Left colon (tissue), 2 donors: ENCODE measurements around the gene RNF148. TPM values are rescaled to one million over a fixed set of nuclear protein-coding genes. Genes with fewer than 3 reads are reported as not detected.
A peak's percentile ranks its signal among the peaks of the same experiment; 100 is the strongest.

Experiments
- ATAC-seq: fragments of 200-7000 bp; cut with Tn5 transposase; one replicate; pipeline ENCODE4 v1.9.1; 2020; ENCODE audit warnings: mild to moderate bottlenecking, moderate library complexity
- DNase-seq, 2 donors: peaks; one replicate each; pipeline ENCODE4 v3.0.0-alpha.2; 2020
- intact Hi-C, 2 donors: fragments of 100-400 bp; cut with DNase I in 1 of 2; cut with micrococcal nuclease in 1 of 2; formaldehyde crosslinking; loops; one replicate each; pipeline versions ENCODE4 v1.11.2 to v1.14.0; 2022; cut with DNase I, micrococcal nuclease
- long read RNA-seq: library from polyadenylated mRNA; unstranded; transcript quantifications from one replicate; pipeline ENCODE4 v2.0.0, GENCODE V29; 2021
- total RNA-seq, 2 donors: library from RNA; stranded (reverse); fragmentation: NEBNext Ultra II Directional; extraction: Animal tissue kit (Norgen Biotek cat#: 25700); gene quantifications; one replicate each; pipeline ENCODE4 v1.2.1, GENCODE V29; 2021
- donor health status: DM: no; HTN: no; CAD: no.
- donor health status: DM: yes; HTN: yes; CAD: no.

The RNF148 gene, protein sequence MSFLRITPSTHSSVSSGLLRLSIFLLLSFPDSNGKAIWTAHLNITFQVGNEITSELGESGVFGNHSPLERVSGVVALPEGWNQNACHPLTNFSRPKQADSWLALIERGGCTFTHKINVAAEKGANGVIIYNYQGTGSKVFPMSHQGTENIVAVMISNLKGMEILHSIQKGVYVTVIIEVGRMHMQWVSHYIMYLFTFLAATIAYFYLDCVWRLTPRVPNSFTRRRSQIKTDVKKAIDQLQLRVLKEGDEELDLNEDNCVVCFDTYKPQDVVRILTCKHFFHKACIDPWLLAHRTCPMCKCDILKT
- total RNA-seq, result 1 to 10 TPM in 1 of 2 donors, under 1 TPM in 1; 0.25 to 1.0 TPM
- long read RNA-seq, result 0 reads

DNA sequence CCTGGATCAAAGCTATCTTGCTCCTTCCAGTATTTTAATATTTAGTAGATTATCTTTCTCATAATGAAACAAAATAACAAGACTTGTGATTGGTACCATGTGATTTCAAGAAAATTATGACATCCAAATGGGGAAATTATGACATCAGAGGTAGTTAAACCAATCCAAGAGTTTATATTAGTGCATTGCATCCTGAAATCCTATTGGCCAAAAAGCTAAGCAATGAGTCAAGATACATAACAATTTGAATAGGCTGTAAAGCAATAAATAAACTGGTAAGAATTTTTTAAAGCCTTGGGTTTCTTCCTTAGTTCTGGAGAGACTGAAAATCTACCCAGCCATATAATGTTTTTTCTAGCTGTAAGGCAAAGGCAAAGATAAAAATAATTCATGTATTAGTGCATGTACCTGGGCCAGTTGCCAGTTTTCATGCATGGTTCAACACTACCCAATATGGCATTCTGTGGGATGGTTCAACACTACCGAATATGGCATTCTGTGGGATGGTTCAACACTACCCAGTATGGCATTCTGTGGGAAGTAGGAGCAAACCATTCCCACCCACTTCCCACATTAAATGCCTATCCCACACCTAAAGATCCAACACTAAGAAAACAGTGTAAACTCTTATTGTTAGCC lies at the start of gene RNF148:
TSS of gene RNF148 (minus strand) at position 51 of the 639 bp plus-strand sequence. CDS start 172 bp downstream, outside the sequence.
- intact Hi-C loops, result no loop called here
- ATAC-seq (no peak), DNase-seq (no peak)

DNA sequence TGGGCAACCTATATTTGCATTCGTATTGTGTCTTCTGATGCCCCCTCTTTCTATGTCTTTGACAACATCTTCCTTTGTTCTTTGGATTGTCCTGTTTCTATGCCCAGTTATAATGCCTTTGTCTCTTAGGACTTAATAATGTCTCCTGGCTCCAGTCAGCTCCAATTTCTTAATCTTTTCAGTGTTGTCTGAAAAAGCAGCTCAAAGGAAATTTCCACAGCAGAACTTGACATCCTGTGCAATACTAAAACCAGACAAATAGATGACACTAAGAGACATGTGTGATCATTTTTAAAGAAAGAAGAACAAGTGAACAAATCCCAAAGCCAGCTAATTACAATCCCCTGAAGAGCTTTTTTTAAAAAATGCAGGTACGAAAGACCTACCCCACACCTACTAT lies 47.7 kb upstream of the RNF148 start:
- no peak for DNase-seq
- ATAC-seq, result no peak
- intact Hi-C loops, result no loop called here

DNA sequence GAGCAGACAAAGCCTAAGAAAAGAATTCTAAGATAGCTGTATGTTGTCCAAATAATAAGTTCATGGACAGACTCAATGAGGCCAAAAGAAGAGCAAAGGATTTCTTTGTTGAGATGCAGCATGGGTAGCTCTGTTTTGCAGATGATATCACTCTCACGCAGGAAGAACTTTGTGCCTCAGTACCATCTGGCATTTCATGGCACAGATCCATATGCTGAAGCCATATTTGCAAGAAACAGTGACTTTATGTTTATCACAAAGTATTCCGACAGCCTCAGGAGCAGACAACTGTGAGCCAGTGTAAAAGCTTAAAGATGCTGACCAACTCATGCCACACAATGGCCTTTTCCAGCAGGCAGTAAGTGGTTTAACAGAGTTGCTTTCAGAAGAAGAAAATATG lies 45.5 kb upstream of the RNF148 start:
- ATAC-seq (no peak), DNase-seq (no peak)
- intact Hi-C loops, result no loop called here

DNA sequence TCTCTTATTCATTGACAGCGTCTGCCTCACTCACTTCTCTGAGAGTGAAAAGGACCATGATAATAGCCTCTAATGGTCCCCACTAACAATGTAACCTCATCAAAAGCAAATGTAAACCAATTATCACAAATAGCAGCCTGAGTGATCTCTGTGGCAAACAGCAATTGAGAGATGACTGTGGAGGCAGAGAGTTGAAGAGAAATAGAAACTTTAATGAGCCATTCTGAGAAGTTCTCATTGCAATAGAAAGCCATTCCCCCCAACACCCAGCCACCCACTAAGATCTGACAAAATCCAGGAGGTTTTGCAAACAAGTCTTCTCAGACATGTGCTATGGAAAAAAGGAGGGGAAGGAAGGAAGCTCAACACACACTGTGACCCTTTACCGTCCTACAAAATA lies 44.2 kb upstream of the RNF148 start:
- intact Hi-C loops, result no loop called here
- ATAC-seq (no peak), DNase-seq (no peak)

DNA sequence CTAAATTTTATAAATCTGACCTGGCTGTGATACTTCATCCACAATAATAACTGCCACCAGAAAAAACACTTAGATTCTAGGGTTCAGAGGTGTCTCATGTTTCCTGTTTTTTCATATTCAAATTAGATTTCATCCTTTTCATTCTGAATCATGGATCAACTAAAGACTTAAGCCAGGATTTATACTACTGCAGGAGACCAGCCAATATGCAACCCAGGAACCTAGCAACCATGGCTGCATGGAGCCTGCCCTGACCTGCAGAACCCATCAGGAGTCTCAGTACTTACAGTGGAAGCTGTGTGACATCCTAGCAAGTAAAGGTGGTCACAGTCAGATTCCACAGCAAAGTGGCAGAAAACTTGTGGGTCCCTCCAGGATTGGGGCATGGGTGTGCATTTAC lies 40.5 kb upstream of the RNF148 start:
- no peak for ATAC-seq
- no peak for DNase-seq
- intact Hi-C loops, result no loop called here

DNA sequence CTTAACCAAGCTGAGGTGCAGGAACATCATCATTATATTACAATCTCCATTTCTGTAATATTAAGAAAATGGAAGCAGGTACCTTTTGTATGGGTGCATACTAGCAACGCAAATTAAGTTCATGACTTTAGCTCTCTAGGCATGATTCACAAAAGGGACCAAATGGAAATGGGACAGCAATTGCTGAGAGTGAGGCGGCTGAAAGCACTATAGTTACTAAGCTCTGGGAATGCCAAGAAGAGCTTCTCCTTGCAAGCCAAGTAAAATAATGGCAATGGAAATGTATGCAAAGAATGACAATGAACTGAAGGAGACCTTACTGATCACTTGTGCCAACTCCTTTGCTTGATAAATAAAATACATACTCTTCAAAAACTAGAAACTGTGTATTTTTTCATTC lies 36.2 kb upstream of the RNF148 start:
- DNase-seq (no peak), ATAC-seq (no peak)
- intact Hi-C loops, result no loop called here

DNA sequence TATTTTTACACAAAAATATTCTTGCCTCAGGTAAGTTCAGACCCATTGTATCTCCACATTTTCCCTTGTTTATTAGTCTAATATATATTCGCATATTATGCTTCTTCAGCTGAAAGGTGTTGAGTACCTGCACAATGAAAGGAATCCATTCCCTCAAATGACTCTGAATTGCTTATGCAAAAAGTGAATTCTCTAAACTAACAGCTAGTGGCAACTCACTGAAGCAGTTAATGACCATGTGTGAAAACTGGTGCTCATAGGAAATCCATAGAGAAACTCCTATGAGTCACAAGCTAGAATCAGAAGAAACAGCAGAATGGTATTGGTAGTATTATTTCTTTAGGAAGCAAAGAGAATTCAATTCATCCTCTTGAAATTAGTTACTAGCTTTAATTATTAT lies 33.5 kb upstream of the RNF148 start:
- ATAC-seq, result no peak
- intact Hi-C loops, result no loop called here
- DNase-seq, result no peak

DNA sequence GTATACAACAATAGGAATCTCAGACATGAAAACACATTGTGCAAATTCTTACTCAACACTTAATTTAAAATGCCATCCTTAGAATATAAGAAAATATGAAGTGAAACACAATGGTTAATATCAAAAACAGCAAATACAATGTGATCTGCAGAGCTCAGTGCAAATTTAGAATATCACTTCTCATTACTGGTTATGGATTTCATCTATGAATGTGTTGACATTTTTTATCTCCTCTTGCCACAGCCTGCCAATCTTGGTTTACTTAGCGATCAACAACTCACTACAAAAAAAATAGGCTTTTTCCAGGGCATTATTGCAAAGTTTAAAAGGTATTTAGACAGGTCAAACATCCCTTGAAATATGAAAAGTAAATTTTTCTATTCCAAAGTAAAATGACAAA lies 25.0 kb upstream of the RNF148 start:
- DNase-seq (no peak), ATAC-seq (no peak)
- intact Hi-C loops, result no loop called here

DNA sequence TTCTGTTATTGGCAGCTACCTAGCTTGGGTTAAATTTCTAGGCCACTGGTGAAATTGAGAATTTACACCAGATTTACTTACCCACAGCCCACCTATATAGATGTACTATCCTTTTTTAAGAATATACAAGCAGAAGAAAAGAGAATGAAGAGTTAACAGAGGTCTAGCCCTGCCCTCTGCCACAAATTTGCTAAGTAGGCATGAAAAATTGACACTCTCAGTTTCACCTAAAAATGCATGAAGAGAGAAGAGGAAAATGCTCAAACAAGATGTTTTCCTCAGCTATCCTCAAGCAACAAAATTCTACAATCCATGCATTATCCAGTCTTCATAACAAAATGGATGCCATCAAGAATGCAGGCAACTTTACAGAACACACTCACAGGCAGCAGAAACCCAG lies 24.6 kb upstream of the RNF148 start:
- intact Hi-C loops, result no loop called here
- DNase-seq (no peak), ATAC-seq (no peak)

DNA sequence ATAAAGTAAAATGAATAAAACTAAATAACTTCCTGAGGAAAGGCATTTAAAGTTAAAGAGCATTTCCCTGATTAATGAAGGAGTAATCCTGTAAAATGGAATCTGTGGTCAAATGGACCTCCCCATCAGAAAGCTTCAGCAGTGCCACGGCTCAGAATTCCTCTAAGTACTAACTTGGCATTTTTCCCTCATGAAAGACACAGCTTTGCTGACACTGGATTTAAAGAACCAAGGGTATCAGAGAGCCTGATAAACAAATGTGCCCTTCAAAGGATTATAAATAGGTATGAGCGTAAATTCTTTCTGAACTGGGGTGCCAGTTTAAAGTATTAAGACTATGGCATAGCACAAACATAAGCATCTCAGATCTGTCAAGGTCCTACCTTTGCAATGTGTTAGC lies 24.2 kb upstream of the RNF148 start:
- intact Hi-C loops, result no loop called here
- ATAC-seq (no peak), DNase-seq (no peak)

DNA sequence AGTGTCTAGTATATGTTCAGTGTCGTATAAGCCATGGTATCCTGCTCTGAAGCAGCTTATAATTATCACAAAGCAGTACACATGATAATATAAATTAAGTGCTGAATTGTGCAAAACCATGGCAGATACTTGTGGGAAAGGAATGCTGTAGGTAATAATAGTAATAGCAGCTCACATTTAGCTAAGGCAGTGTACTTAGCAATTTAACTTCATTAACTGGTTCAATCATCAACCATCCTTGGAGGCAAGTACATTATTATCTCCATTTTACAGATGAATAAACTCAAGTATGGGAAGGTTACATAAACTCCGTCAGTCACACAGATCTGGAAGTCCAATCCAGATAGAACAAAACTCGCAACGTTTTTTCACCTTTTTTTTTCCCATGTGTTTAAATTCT lies 21.6 kb upstream of the RNF148 start:
- intact Hi-C loops, result no loop called here
- no peak for ATAC-seq

DNA sequence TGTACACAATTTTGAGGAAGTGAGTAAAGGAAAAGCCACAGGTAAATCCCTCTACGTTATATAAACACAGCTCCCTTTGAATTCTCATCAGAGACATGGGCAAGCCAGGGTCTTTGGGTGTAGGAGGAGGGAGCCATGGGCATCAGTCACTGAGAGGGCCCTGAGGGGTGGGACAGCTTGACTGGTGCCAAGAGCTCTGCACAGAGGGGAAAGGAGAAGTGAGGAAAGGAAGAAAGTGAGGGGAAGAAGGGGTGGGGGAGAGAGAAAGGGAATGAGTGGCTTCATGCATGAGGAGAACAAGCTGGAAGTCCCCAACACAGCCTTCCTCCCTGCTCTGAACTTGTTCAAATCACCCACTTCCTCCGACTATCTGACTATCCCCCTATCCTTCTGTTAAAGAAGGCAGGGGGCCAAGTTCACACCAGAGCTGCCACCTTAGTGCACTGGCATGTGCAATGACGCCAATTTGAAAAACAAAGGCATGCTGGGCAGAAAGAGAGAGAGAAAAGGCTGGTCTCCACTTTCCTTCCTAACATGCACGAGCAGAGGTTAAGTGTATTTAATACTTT lies 16.4 kb upstream of the RNF148 start:
- intact Hi-C loops, result no loop called here
- no peak for DNase-seq
- peak; percentile 50 for ATAC-seq

More for the DNA sequence above, 21.6 kb upstream of the RNF148 start:
- no peak for DNase-seq

DNA sequence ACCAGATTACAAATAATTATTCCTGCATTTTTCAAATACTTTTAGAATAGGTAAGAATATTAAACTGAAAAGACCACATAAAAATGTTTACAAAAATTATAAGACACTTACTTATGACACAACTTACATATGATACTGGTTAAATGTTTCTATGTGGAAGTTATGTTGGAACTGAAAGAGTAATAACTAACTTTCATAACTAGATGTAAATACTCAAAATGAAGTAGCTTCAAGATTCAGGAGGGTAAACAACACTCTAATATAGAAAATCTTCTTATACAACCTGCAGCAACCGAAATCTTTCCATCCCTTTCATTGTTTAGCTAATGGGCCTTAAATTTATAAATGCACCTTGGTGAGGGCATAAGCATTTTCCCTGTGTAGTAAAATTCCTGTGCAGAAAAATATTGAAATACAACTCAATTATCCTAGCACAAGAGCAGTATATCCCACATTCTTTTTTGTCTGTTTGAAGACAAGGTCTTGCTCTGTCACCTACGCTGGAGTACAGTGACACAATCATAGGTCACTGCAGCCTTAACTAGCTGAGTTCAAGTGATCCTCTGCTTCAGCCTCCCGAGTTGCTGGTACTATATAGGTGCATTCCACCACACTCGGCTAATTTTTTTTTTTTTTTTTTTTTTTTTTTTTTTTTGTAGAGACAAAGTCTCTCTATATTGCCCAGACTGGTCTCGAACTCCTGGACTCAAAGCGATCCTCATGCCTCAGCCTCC lies 14.8 kb upstream of the RNF148 start:
- no peak for ATAC-seq
- intact Hi-C loops, result no loop called here

DNA sequence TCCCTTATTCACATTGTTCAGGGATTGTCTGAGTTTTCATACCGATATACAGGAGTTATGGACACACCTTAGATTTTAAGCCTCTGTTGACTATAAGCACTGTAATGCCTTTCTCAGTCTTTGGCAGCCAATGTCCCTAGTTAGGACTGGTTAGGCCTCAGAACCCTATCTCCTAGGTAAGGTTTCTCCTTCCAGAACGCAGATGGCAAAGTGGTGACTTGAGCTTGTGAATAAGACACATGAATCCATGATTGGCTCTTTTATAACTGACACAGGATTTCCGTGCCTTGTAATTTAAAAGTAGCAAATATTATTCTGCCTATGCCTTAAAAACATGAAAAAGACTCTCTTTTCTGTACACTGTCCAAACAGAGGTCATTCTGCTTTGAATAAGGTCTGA lies 12.5 kb upstream of the RNF148 start:
- ATAC-seq, result no peak
- intact Hi-C loops, result no loop called here
- DNase-seq, result no peak

More for the DNA sequence above, 14.8 kb upstream of the RNF148 start:
- no peak for DNase-seq

DNA sequence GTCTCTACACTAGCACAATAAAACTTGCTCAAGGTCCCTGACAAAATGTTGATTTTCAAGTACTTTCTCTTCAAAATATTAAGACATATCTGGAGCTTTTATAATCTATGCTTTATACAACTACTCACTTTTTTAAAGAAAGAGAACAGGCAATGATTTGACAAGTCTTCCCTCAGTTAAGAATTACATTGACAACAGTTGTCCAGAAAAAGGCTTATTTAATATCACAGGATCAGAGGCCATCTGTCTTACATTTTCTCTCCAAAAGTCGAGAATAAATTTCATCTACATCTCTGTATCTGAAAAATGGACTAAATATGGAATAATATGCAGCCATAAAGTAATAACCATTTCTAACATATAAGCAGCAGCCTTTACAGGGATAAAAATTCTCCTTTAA lies 8.2 kb upstream of the RNF148 start:
- intact Hi-C loops, result no loop called here
- no peak for ATAC-seq

DNA sequence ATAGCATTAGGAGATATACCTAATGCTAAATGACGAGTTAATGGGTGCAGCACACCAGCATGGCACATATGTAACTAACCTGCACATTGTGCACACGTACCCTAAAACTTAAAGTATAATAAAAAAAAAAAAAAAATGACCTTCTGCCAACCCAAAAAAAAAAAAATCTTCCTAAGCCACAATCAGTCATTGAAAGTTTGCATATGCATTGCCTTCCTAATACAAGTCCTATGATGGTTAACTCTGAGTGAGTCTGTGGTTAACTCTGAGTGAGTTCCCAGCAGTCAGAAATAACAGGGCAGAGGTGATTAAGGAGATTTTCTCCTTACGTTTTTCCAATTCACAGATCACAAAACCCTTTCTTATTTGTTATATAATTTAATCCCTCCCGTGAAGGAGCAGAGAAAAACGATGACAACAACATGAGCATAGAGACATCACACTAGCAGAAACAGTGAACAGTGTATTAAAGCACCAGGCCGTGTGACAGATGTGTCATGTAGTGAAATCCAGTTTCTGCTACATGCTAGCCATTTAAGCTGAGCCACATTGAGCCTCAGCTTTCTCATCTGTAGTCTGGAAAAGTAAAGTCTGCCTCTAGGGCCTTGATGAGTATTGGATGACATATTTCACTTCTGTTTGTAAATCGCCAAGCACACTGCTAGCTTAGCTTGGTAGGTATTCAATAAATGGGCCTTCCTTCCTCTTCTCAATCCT lies 7.4 kb upstream of the RNF148 start:
- DNase-seq (no peak), ATAC-seq (no peak)
- intact Hi-C loops, result no loop called here

More for the DNA sequence above, 8.2 kb upstream of the RNF148 start:
- DNase-seq, result no peak

DNA sequence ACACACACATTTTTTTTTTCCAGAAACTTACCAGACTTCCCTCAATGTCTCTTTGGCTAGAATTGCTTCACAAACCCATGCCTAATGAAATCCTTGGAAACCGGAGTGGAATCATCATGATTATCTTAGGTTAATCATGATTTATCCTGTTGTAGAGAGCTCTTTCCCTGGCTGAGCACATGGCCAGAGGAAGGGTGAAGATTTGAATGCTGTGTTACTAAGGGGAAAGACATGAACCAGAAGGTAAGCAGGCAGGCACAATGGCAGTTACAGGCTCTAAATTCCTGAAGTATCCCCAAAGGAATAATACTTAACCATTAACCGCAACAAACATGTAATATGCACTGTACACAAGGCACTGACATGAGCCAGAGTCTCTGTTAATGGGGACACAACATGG lies 4.1 kb upstream of the RNF148 start:
- no peak for ATAC-seq
- DNase-seq, result no peak
- intact Hi-C loops, result no loop called here

DNA sequence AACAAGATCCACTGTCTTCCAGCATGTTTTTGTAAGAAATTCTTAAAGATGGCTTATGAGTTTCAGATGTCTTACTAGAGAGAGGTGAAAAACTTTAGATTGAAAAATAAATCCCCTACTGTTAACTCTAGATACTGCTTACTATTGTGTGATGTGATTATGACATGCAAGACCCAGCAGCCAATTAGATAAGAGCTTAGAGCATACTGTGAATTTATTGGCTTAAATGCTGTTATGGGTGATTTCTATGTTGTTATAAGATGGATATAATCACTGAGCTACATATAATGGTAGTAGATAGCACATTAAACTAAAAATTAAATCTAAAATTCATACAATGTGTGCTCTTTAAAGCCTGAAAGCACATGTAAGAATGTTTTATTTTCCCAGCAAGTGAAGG lies 3.7 kb downstream of the RNF148 start, which contains the start of gene RNF133:
TSS of gene RNF133 (minus strand) at position 101 of the 400 bp plus-strand sequence. CDS start 199 bp downstream, outside the sequence.
- intact Hi-C loops, result no loop called here

DNA sequence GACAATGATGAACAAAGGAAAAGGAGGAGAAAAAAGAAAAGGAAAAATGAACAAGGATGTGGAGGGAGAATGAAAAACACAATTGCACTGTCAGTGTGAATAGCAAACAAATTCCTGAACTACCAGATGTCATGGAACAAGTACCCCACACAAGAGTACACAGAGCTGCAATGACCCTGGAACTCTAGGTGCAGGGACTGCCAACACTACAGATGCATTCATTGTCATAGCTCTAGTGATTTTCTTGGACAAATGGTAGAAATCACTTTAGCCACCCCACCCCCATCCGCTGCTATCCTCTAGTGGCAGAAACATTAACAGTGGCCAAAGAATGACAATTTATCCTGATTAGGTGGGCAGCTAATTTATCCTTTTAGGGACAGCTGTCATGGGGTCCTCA lies 6.9 kb downstream of the RNF148 start:
- no peak for DNase-seq
- intact Hi-C loops, result no loop called here
- no peak for ATAC-seq

More for the DNA sequence above, 3.7 kb downstream of the RNF148 start, which contains the start of gene RNF133:
- DNase-seq (no peak), ATAC-seq (no peak)
